Body of pancreas (tissue), 4 donors: ENCODE measurements around the gene DDIAS. TPM values are rescaled to one million over a fixed set of nuclear protein-coding genes. Genes with fewer than 3 reads are reported as not detected.

Experiments
- ATAC-seq: fragments of 150-250 bp; one replicate; pipeline ENCODE4 v1.9.1; 2016
- DNase-seq, 4 donors: peaks; one replicate each; pipeline ENCODE4 v3.0.0-alpha.2; 2019
- H3K27ac ChIP-seq, 4 donors: fragments of 200-600 bp; sonication (generic); 1 replicate in 3 of 4; 2 replicates in 1 of 4; pipeline versions ENCODE4 v1.5.1 to v1.6.1; 2016 to 2019; ENCODE audit warnings: mild to moderate bottlenecking in 1 of 4, mixed read lengths in 1 of 4, moderate library complexity in 1 of 4
- H3K27me3 ChIP-seq, 2 donors: fragments of 200-600 bp; sonication (generic); one replicate each; pipeline ENCODE4 v1.6.0; 2016; ENCODE audit warnings: mild to moderate bottlenecking in 1 of 2
- H3K36me3 ChIP-seq, 2 donors: fragments of 200-600 bp; sonication (generic); replicated peaks in 1 of 2; 2 replicates each; pipeline ENCODE4 v1.5.1; 2016; ENCODE audit warnings: low read depth in 2 of 2; ENCODE audit not compliant: insufficient read depth in 1 of 2
- H3K4me1 ChIP-seq: fragments of 200-600 bp; sonication (generic); one replicate; pipeline ENCODE4 v1.6.0; 2016
- H3K4me3 ChIP-seq, 2 donors: fragments of 200-600 bp; sonication (generic); 1 replicate in 1 of 2; 2 replicates in 1 of 2; pipeline ENCODE4 v1.5.1; 2016 to 2019
- H3K9me3 ChIP-seq, 3 donors: fragments of 200-600 bp; sonication (generic); 1 replicate in 2 of 3; 2 replicates in 1 of 3; pipeline ENCODE4 v1.5.1; 2016
- POLR2A ChIP-seq, 3 donors: fragments of 450-650 bp; IDR thresholded peaks; one replicate each; pipeline ENCODE4 v1.6.1; 2016; ENCODE audit warnings: antibody characterized with exemption in 3 of 3, mild to moderate bottlenecking in 2 of 3
- WGBS, 2 donors: methylation state at CpG; one replicate each; pipeline ENCODE4 v1.1.5; 2017; 5-methylcytosine and 5-hydroxymethylcytosine counted together
- intact Hi-C: fragments of 100-400 bp; cut with DNase I; formaldehyde crosslinking; loops from one replicate; pipeline ENCODE4 v1.15.1; 2023
- total RNA-seq, 2 donors: library from RNA; depleted of rRNA; stranded (reverse); fragments of >200 nt; gene quantifications; one replicate each; pipeline ENCODE4 v1.1.0, GENCODE V29; 2016
- TF ChIP-seq, protein P1 (sequence below), 7 experiments: fragments of 450-650 bp in 4 of 7; fragments of 200-600 bp in 3 of 7; sonication (generic) in 3 of 7; IDR thresholded peaks; one replicate each; pipeline ENCODE4 v1.5.1; 2016 to 2019; ENCODE audit warnings: antibody characterized with exemption in 7 of 7

Gene DDIAS
- total RNA-seq, 2 donors from 2014 or later: not detected

DNA sequence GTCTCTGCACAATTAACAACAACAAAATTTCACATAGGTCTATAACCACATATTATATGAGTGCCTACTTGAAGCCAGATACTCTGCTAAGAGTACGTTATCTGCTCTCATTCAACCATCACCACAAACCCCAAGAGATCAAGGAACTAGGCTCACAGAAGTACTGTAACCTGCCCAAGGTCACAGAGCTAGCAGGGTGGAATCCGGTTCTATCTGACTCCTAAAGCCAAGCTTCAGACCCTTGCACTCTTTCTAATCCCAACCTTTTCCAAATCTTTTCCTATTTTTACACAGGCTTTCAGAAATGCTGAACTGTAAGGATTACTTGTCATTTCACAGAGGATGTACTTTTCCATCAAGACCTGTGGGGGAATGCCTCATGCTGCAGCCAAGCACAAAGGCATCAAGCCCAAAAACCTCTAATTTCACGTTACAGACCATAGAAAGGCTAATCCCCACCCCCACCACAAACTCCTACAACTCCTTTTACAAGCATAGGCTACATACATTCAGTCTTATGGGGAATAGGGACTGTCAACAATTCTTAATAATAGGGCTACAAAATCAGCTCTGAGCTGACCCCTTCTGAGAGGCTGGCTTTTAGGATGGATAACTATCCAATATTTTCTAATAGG, 2.2 kb upstream of the DDIAS start:
- no peak for DNase-seq
- Histone ChIP-seq H3K4me3 (peak overlapping the region in 1 of 2 donors; percentile 55), H3K27ac (peak overlapping the region in 1 of 4 donors; percentile 93), H3K36me3 (no peaks in the 10 kb centered on the region), H3K27me3 (no peaks in the 10 kb centered on the region), H3K4me1 (peaks cover 19% of the 10 kb centered on the region), H3K9me3 (no peaks in the 10 kb centered on the region)
- TF ChIP-seq POLR2A (IDR thresholded peaks at IDR 0.05): no peak
- TF ChIP-seq, protein P1, sequence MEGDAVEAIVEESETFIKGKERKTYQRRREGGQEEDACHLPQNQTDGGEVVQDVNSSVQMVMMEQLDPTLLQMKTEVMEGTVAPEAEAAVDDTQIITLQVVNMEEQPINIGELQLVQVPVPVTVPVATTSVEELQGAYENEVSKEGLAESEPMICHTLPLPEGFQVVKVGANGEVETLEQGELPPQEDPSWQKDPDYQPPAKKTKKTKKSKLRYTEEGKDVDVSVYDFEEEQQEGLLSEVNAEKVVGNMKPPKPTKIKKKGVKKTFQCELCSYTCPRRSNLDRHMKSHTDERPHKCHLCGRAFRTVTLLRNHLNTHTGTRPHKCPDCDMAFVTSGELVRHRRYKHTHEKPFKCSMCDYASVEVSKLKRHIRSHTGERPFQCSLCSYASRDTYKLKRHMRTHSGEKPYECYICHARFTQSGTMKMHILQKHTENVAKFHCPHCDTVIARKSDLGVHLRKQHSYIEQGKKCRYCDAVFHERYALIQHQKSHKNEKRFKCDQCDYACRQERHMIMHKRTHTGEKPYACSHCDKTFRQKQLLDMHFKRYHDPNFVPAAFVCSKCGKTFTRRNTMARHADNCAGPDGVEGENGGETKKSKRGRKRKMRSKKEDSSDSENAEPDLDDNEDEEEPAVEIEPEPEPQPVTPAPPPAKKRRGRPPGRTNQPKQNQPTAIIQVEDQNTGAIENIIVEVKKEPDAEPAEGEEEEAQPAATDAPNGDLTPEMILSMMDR (IDR thresholded peaks at IDR 0.05): no peak
- 10 to 15% methylated on average over 3 of the region's 3 CpGs for WGBS, 2 donors
- intact Hi-C loops: no loop called here
- no peak for ATAC-seq

DNA sequence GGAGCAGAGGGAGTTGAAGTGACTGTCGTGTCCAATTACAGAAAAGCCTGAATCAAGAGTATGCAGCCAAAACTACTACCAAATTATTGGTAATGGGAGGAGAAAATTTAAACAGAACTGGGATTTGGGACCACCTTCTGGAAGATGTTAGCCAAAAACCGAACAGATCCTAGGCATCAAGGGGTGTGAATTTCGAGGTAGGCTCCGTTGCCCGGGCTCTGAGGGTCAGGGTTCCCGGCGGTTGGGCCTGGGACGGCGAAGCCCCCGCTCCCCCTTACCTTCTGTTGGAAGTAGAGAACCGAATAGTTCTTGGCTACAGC, 1.6 kb upstream of the DDIAS start:
- Histone ChIP-seq H3K4me1 (peaks cover 19% of the 10 kb centered on the region), H3K36me3 (no peaks in the 10 kb centered on the region), H3K27me3 (no peaks in the 10 kb centered on the region), H3K9me3 (no peaks in the 10 kb centered on the region), H3K4me3 (peak overlapping the region; percentile 33 to 55), H3K27ac (peak overlapping the region; percentile 89 to 93 (median 90))
- no peak for TF ChIP-seq POLR2A (IDR thresholded peaks at IDR 0.05)
- TF ChIP-seq, protein P1 (IDR thresholded peaks at IDR 0.05): no peak
- intact Hi-C loops: no loop called here
- DNase-seq: no peak
- peak; percentile 1 for ATAC-seq
- 1 to 2% methylated on average over 11 of the region's 11 CpGs for WGBS, 2 donors

DNA sequence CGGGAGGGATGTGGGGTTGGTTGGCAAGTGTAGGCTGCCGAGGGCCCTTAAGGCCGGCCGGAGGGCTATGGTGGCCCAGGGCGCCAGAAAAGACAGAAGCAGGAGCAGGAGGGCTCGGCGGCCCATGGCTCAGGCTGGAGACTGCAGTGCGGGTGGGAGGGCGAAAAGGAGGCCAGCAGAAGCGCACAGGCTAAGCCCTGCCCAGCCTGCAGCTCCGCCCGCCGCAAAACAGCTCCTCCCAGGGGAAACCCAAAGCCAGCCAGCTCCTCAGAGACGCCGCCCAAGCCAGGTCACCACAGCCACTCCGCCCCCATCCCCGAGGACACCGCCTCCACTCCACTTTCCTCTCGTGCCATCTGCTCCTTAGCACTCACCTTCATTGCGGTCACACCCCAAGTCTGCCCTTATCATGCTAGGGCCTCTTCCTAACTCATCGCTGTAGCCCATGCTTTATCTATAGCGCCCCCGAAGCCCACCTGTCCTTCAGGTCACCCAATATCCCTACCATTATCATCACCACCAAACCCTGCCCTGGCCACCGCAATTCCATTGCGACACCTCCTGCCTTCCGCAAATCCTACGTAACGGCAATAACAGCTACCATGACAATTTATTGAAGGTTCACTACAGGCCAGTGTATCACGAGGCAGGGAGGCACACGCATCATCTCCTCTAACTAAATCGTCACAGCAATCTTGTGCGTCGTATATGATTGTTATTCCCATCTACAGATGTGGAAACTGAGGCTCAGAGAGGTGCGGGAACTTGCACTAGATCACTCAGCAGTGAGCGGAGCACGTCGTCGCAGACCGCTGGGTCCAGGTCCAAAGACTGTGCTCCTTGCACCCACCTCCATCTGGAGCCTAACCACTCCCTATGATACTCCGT, 1.0 kb upstream of the DDIAS start, which contains the start of gene PRCP:
Gene PRCP, minus strand, starts transcription at position 154 of the 888 bp plus-strand sequence. Its CDS starts 28 bp downstream, at position 126.
- H3K9me3 ChIP-seq: no peaks in the 10 kb centered on the region
- TF ChIP-seq POLR2A (IDR thresholded peaks at IDR 0.05): peak; percentile 79 to 95 (median 93)
- TF ChIP-seq, protein P1 (IDR thresholded peaks at IDR 0.05): peak in 1 of 7 experiments; percentile 20
- 0% methylated on average over 38 to 40 of the region's 40 CpGs for WGBS, 2 donors

DNA sequence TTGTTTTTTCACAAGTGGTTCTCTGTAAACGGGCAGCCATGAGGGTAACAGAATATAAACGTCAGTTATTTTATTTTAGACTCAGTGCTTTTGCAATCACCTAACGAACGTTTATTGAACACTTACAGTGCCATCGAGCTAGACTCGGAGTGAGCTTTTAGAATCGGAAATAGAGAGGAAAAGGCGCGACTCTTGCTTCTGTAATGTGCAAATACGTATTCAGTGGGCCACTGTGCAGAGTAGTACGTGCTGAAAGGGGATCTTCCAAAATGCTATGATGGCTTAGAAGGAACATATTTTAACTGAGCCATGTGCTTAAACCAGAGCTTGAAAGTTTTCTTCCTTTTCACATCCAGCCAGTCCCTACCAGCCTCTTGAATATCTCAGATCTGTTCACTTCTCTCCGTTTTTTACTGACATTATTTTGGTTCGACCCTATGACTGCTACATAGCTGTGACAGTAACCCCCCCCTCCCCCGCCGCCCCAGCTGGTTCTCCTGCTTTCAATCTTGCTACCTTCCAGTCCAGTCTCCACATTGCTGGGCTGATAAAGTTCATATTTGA, 468 bp downstream of the DDIAS start:
- peak overlapping the region in 2 of 4 donors; percentile 90 to 93 for H3K27ac ChIP-seq
- H3K27me3 ChIP-seq: no peaks in the 10 kb centered on the region
- no peak for ATAC-seq
- no peak for DNase-seq
- no peak for TF ChIP-seq POLR2A (IDR thresholded peaks at IDR 0.05)
- 2 to 3% methylated on average over 15 of the region's 15 CpGs for WGBS, 2 donors
- intact Hi-C loops: no loop called here
- H3K4me3 ChIP-seq: peak overlapping the region in 1 of 2 donors; percentile 82
- H3K9me3 ChIP-seq: no peaks in the 10 kb centered on the region
- peaks cover 19% of the 10 kb centered on the region for H3K4me1 ChIP-seq
- no peaks in the 10 kb centered on the region for H3K36me3 ChIP-seq

More for the DNA sequence above, 1.0 kb upstream of the DDIAS start, which contains the start of gene PRCP:
- peaks cover 19% of the 10 kb centered on the region for H3K4me1 ChIP-seq
- peak; percentile 94 to 97 (median 96) for DNase-seq
- H3K27me3 ChIP-seq: no peaks in the 10 kb centered on the region
- intact Hi-C loops: no loop called here
- peak; percentile 87 for ATAC-seq
- H3K4me3 ChIP-seq: peak within 1 kb of the TSS; percentile 65 to 82
- no peaks in the 10 kb centered on the region for H3K36me3 ChIP-seq
- H3K27ac ChIP-seq: peak within 1 kb of the TSS; percentile 89 to 93 (median 90)

DNA sequence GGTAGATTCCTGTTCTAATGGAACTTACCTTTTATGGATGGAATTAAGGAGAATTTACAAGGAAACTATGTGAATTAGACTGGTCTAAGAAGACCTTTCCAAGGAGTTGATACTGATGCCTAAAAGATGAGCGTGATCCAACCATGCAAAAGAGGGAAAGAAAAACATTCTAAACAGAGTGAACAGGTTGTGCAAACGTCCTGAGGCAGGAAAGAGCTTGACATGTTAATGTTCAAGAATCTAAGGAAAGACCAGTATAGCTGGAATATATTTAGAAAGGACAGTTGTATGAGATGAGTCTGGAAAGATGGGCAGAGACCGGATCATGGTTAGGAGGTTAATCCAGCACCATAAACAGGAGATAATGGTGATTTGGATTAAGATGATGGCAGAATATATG, 1.3 kb downstream of the DDIAS start:
- peaks cover 19% of the 10 kb centered on the region for H3K4me1 ChIP-seq
- no peaks in the 10 kb centered on the region for H3K9me3 ChIP-seq
- intact Hi-C loops: no loop called here
- H3K27me3 ChIP-seq: no peaks in the 10 kb centered on the region
- H3K36me3 ChIP-seq: no peaks in the 10 kb centered on the region
- DNase-seq (no peak), ATAC-seq (no peak)
- no peak for TF ChIP-seq POLR2A (IDR thresholded peaks at IDR 0.05)
- TF ChIP-seq, protein P1 (IDR thresholded peaks at IDR 0.05): no peak
- H3K4me3 ChIP-seq: no peak overlapping the region
- H3K27ac ChIP-seq: no peak overlapping the region
- 60 to 66% methylated on average over 3 of the region's 3 CpGs for WGBS, 2 donors
